Neutrophil (primary cell): ENCODE data around the gene RBPJ.
A peak's percentile ranks its signal among the peaks of the same experiment; 100 is the strongest.

Experiments used
- H3K27ac ChIP-seq: fragments of 200-600 bp; sonication (generic); 2 replicates; pipeline ENCODE4 v1.5.1; 2016; ENCODE audit warnings: mild to moderate bottlenecking, moderate library complexity
- H3K27me3 ChIP-seq: fragments of 200-600 bp; sonication (generic); 2 replicates; pipeline ENCODE4 v1.6.0; 2016; ENCODE audit warnings: mild to moderate bottlenecking
- H3K36me3 ChIP-seq: fragments of 200-600 bp; sonication (generic); 2 replicates; pipeline ENCODE4 v1.5.1; 2017
- H3K4me1 ChIP-seq, 2 experiments: fragments of 200-600 bp in 1 of 2; sonication (generic) in 1 of 2; 1 replicate in 1 of 2; 2 replicates in 1 of 2; pipeline versions ENCODE4 v1.5.1 to v1.6.1; 2013 to 2016; ENCODE audit warnings: low read depth in 1 of 2, low read length in 1 of 2, mild to moderate bottlenecking in 1 of 2, moderate library complexity in 1 of 2; ENCODE audit not compliant: control insufficient read depth in 1 of 2, insufficient read depth in 1 of 2
- H3K4me3 ChIP-seq, 2 experiments: fragments of 200-600 bp in 1 of 2; sonication (generic) in 1 of 2; 1 replicate in 1 of 2; 2 replicates in 1 of 2; pipeline ENCODE4 v1.5.1; 2013 to 2016; ENCODE audit warnings: low read depth in 1 of 2, low read length in 1 of 2, mild to moderate bottlenecking in 1 of 2, moderate library complexity in 1 of 2
- H3K9me3 ChIP-seq: fragments of 200-600 bp; sonication (generic); 2 replicates; pipeline ENCODE4 v1.5.1; 2016
- CTCF ChIP-seq: fragments of 200-600 bp; sonication (generic); IDR thresholded peaks from 2 replicates; pipeline ENCODE4 v1.5.1; 2016; ENCODE audit warnings: antibody characterized with exemption

RBPJ gene

GRCh38 chr4:26379837-26380236 is 59.0 kb downstream of the RBPJ start:
- Histone ChIP-seq H3K4me1 (peaks cover 80 to 99% of the 10 kb centered on the region in 2 experiments), H3K36me3 (no peaks in the 10 kb centered on the region), H3K27me3 (no peaks in the 10 kb centered on the region), H3K9me3 (no peaks in the 10 kb centered on the region), H3K27ac (peak overlapping the region; percentile 82), H3K4me3 (no peak overlapping the region)
- TF ChIP-seq CTCF = no peak

- Histone ChIP-seq H3K4me3 (no peak overlapping the region), H3K4me1 (peaks cover 83 to 99% of the 10 kb centered on the region in 2 experiments), H3K9me3 (no peaks in the 10 kb centered on the region), H3K36me3 (no peaks in the 10 kb centered on the region), H3K27ac (peak overlapping the region; percentile 82), H3K27me3 (no peaks in the 10 kb centered on the region)
- no peak for TF ChIP-seq CTCF
Measured at GRCh38 chr4:26380740-26381139, 59.9 kb downstream of the RBPJ start.

- Histone ChIP-seq H3K4me3 (no peak overlapping the region), H3K36me3 (no peaks in the 10 kb centered on the region), H3K27me3 (no peaks in the 10 kb centered on the region), H3K27ac (peak overlapping the region; percentile 71), H3K9me3 (no peaks in the 10 kb centered on the region), H3K4me1 (peaks cover 58 to 75% of the 10 kb centered on the region in 2 experiments)
- no peak for TF ChIP-seq CTCF
Measured at GRCh38 chr4:26384380-26385057, 63.7 kb downstream of the RBPJ start.

- Histone ChIP-seq H3K36me3 (no peaks in the 10 kb centered on the region), H3K27ac (peak overlapping the region; percentile 71), H3K9me3 (no peaks in the 10 kb centered on the region), H3K4me3 (no peak overlapping the region), H3K4me1 (peaks cover 47 to 63% of the 10 kb centered on the region in 2 experiments), H3K27me3 (no peaks in the 10 kb centered on the region)
- TF ChIP-seq CTCF = no peak
Measured at GRCh38 chr4:26385690-26386089, 64.9 kb downstream of the RBPJ start.

- Histone ChIP-seq H3K4me3 (no peak overlapping the region), H3K36me3 (no peaks in the 10 kb centered on the region), H3K9me3 (no peaks in the 10 kb centered on the region), H3K4me1 (peaks cover 40 to 56% of the 10 kb centered on the region in 2 experiments), H3K27ac (peak overlapping the region; percentile 42), H3K27me3 (no peaks in the 10 kb centered on the region)
- TF ChIP-seq CTCF = no peak
Measured at GRCh38 chr4:26386386-26386785, 65.6 kb downstream of the RBPJ start.
